Smooth muscle cell (in vitro differentiated cells): ENCODE data around the gene DCANP1. TPM values are rescaled to one million over a fixed set of nuclear protein-coding genes. Genes with fewer than 3 reads are reported as not detected.
"Not testable (repeated sequence)": the region's sequence is repeated elsewhere in the genome, so short reads cannot be mapped to it uniquely, and the experiment has no call there.

Source experiments
- DNase-seq: peaks from one replicate; lab custom pipeline; 2025; ENCODE audit not compliant: unreplicated experiment; lab: John Stamatoyannopoulos, UW
- H2AFZ ChIP-seq: fragments of 200-600 bp; sonication (generic); 2 replicates; pipeline ENCODE4 v1.6.0; 2016; ENCODE audit warnings: antibody characterized with exemption, low read depth, mild to moderate bottlenecking
- H3F3A ChIP-seq: fragments of 200-600 bp; sonication (generic); 2 replicates; pipeline ENCODE4 v1.6.0; 2017; ENCODE audit warnings: antibody characterized with exemption, low read depth
- H3K27ac ChIP-seq: fragments of 200-600 bp; sonication (generic); 2 replicates; pipeline ENCODE4 v1.5.1; 2016; ENCODE audit warnings: low read depth, mild to moderate bottlenecking
- H3K27me3 ChIP-seq: fragments of 200-600 bp; sonication (generic); 2 replicates; pipeline ENCODE4 v1.6.1; 2016; ENCODE audit warnings: low read depth, mild to moderate bottlenecking
- H3K36me3 ChIP-seq: fragments of 200-600 bp; sonication (generic); 2 replicates; pipeline ENCODE4 v1.5.1; 2016; ENCODE audit warnings: low read depth
- H3K4me1 ChIP-seq: fragments of 200-600 bp; sonication (generic); 2 replicates; pipeline ENCODE4 v1.5.1; 2016; ENCODE audit warnings: low read depth
- H3K4me2 ChIP-seq: fragments of 200-600 bp; sonication (generic); 2 replicates; pipeline ENCODE4 v1.6.0; 2016; ENCODE audit warnings: mild to moderate bottlenecking
- H3K4me3 ChIP-seq: fragments of 200-600 bp; sonication (generic); 2 replicates; pipeline ENCODE4 v1.5.1; 2016; ENCODE audit warnings: mild to moderate bottlenecking
- H3K79me2 ChIP-seq: fragments of 200-600 bp; sonication (generic); 2 replicates; pipeline ENCODE4 v1.6.0; 2016; ENCODE audit warnings: low read depth, mild to moderate bottlenecking
- H3K9ac ChIP-seq: fragments of 200-600 bp; sonication (generic); 2 replicates; pipeline ENCODE4 v1.6.0; 2016; ENCODE audit warnings: low read depth
- H3K9me3 ChIP-seq: fragments of 200-600 bp; sonication (generic); replicated peaks from 2 replicates; pipeline ENCODE4 v1.5.1; 2016; ENCODE audit warnings: low read depth
- H4K20me1 ChIP-seq: fragments of 200-600 bp; sonication (generic); 2 replicates; pipeline ENCODE4 v1.6.0; 2016; ENCODE audit warnings: low read depth
- CTCF ChIP-seq: fragments of 200-600 bp; sonication (generic); IDR thresholded peaks from 2 replicates; pipeline ENCODE4 v1.5.1; 2017; ENCODE audit warnings: borderline replicate concordance, mild to moderate bottlenecking, antibody characterized with exemption; ENCODE audit not compliant: insufficient read depth, poor library complexity, severe bottlenecking
- WGBS: methylation state at CpG from one replicate; pipeline ENCODE4 v1.1.7; 2016; ENCODE audit warnings: low lambda C conversion rate; 5-methylcytosine and 5-hydroxymethylcytosine counted together
- polyA plus RNA-seq: library from polyadenylated mRNA; unstranded; fragments of >200 nt; fragmentation: Nextera tagmentation; extraction: Ambion mirVana; gene quantifications from 2 replicates; pipeline ENCODE4 v1.2.1, GENCODE V29; 2016
- total RNA-seq: library from RNA; depleted of rRNA; stranded (reverse); fragments of >200 nt; gene quantifications from 2 replicates; pipeline ENCODE4 v1.2.3, GENCODE V29; 2014

The DCANP1 gene
- total RNA-seq (not detected in 2 replicates), polyA plus RNA-seq (not detected in 2 replicates)

- Histone ChIP-seq H4K20me1 (no peaks in the 10 kb centered on the region), H3K9ac (peak within 1 kb of the TSS; percentile 61), H3K36me3 (no peaks in the 10 kb centered on the region), H3K27ac (peak within 1 kb of the TSS; percentile 86), H3K4me2 (peak within 1 kb of the TSS; percentile 24), H3K4me3 (no peak within 1 kb of the TSS), H3K9me3 (no peaks in the 10 kb centered on the region), H3K79me2 (no peaks in the 10 kb centered on the region), H3F3A (peaks cover 8% of the 10 kb centered on the region), H3K4me1 (peaks cover 18% of the 10 kb centered on the region), H3K27me3 (no peaks in the 10 kb centered on the region), H2AFZ (no peak within 1 kb of the TSS)
- DNase-seq: no peak
- 96% methylated on average over 5 of the region's 5 CpGs for WGBS
- no peak for TF ChIP-seq CTCF
Measured at GRCh38 chr5:135447298-135447929, at the start of gene DCANP1. Gene DCANP1 (minus strand): TSS chr5:135447348. CDS start chr5:135447108, 240 bp downstream.

GRCh38 chr5:135495531-135495930 lies 48.4 kb upstream of the DCANP1 start:
- not testable (repeated sequence) for H3K27ac ChIP-seq, H3K4me3 ChIP-seq, H3K79me2 ChIP-seq, H3K4me2 ChIP-seq, H3K36me3 ChIP-seq, DNase-seq, H4K20me1 ChIP-seq, H3K9ac ChIP-seq, H2AFZ ChIP-seq, H3K9me3 ChIP-seq
- Histone ChIP-seq H3K4me1 (peaks cover 19% of the 10 kb centered on the region), H3F3A (peaks cover 11% of the 10 kb centered on the region), H3K27me3 (peaks cover 67% of the 10 kb centered on the region)
- WGBS: 72% methylated on average over 4 of the region's 4 CpGs

GRCh38 chr5:135494196-135494595 lies 47.0 kb upstream of the DCANP1 start:
- Histone ChIP-seq H3K4me3 (no peak overlapping the region), H3K4me2 (peak overlapping the region; percentile 67), H4K20me1 (no peaks in the 10 kb centered on the region), H3K27me3 (peaks cover 69% of the 10 kb centered on the region), H3K9ac (no peak overlapping the region), H3F3A (peaks cover 18% of the 10 kb centered on the region), H3K27ac (peak overlapping the region; percentile 65), H3K36me3 (no peaks in the 10 kb centered on the region), H3K79me2 (no peaks in the 10 kb centered on the region), H3K9me3 (no peaks in the 10 kb centered on the region), H3K4me1 (peaks cover 33% of the 10 kb centered on the region), H2AFZ (no peak overlapping the region)
- WGBS: 88% methylated on average over 5 of the region's 5 CpGs
- TF ChIP-seq CTCF: no peak
- no peak for DNase-seq

- DNase-seq: no peak
- H3K27me3 ChIP-seq: peaks cover 63% of the 10 kb centered on the region
- peaks cover 35% of the 10 kb centered on the region for H3K4me1 ChIP-seq
Measured at GRCh38 chr5:135493406-135494180, 46.4 kb upstream of the DCANP1 start.

More at GRCh38 chr5:135493406-135494180, 46.4 kb upstream of the DCANP1 start:
- H4K20me1 ChIP-seq: no peaks in the 10 kb centered on the region
- peak overlapping the region; percentile 65 for H3K27ac ChIP-seq
- no peaks in the 10 kb centered on the region for H3K79me2 ChIP-seq
- peaks cover 18% of the 10 kb centered on the region for H3F3A ChIP-seq
- no peaks in the 10 kb centered on the region for H3K36me3 ChIP-seq
- WGBS: 70% methylated on average over 8 of the region's 8 CpGs
- TF ChIP-seq CTCF: no peak
- peak overlapping the region; percentile 35 for H3K9ac ChIP-seq
- H2AFZ ChIP-seq: peak overlapping the region; percentile 18
- no peaks in the 10 kb centered on the region for H3K9me3 ChIP-seq
- H3K4me2 ChIP-seq: peak overlapping the region; percentile 67
- H3K4me3 ChIP-seq: no peak overlapping the region
